Activated B cell treated with CpG ODN at 0.5 μM for 24 hours (primary cell): Measurements from ENCODE around the gene GCNT2. TPM values are rescaled to one million over a fixed set of nuclear protein-coding genes. Genes with fewer than 3 reads are reported as not detected.
"Not testable (repeated sequence)": the region's sequence is repeated elsewhere in the genome, so short reads cannot be mapped to it uniquely, and the experiment has no call there.

Experiments
- ATAC-seq: fragments of 200-7000 bp; cut with Tn5 transposase; one replicate; pipeline ENCODE4 v1.10.0; 2021; ENCODE audit warnings: low read depth, mild to moderate bottlenecking, moderate library complexity
- CTCF ChIA-PET: fragments of 350-600 bp; sonication (Branson Sonifier 250); formaldehyde crosslinking; loops from one replicate; lab custom pipeline; 2021; ENCODE audit warnings: antibody characterized with exemption; lab: Charles Lee
- POLR2A ChIA-PET: fragments of 350-600 bp; sonication (Branson Sonifier 250); formaldehyde crosslinking; loops from one replicate; lab custom pipeline; 2021; ENCODE audit warnings: antibody characterized with exemption; lab: Charles Lee
- DNase-seq: peaks from one replicate; pipeline ENCODE4 v3.0.0; 2022
- H3K27ac Mint-ChIP-seq: one replicate; pipeline ENCODE4 v1.8.0; 2020; ENCODE audit warnings: mixed read lengths
- H3K27me3 Mint-ChIP-seq: one replicate; pipeline ENCODE4 v1.8.0; 2021; ENCODE audit warnings: mixed read lengths
- H3K36me3 Mint-ChIP-seq: one replicate; pipeline ENCODE4 v1.8.0; 2021; ENCODE audit warnings: low read depth, mixed read lengths
- H3K4me1 Mint-ChIP-seq: one replicate; pipeline ENCODE4 v1.8.0; 2021; ENCODE audit warnings: mixed read lengths
- H3K4me3 Mint-ChIP-seq: one replicate; pipeline ENCODE4 v1.8.0; 2020; ENCODE audit warnings: mild to moderate bottlenecking, mixed read lengths
- H3K9me3 Mint-ChIP-seq: one replicate; pipeline ENCODE4 v1.8.0; 2020; ENCODE audit warnings: mixed read lengths
- intact Hi-C: fragments of 100-400 bp; cut with micrococcal nuclease; formaldehyde crosslinking; loops from one replicate; pipeline ENCODE4 v1.15.1; 2024
- total RNA-seq: library from RNA; stranded (reverse); gene quantifications from 2 replicates; pipeline ENCODE4 v1.2.3, GENCODE V29; 2022
- TF ChIP-seq, protein P1 (sequence below): fragments of 200-600 bp; IDR thresholded peaks from one replicate; pipeline ENCODE4 v1.8.0; 2022; ENCODE audit warnings: antibody characterized with exemption, mild to moderate bottlenecking

GCNT2 gene
- total RNA-seq, 1 donor from 2014 or later, result 25.9 TPM

DNA sequence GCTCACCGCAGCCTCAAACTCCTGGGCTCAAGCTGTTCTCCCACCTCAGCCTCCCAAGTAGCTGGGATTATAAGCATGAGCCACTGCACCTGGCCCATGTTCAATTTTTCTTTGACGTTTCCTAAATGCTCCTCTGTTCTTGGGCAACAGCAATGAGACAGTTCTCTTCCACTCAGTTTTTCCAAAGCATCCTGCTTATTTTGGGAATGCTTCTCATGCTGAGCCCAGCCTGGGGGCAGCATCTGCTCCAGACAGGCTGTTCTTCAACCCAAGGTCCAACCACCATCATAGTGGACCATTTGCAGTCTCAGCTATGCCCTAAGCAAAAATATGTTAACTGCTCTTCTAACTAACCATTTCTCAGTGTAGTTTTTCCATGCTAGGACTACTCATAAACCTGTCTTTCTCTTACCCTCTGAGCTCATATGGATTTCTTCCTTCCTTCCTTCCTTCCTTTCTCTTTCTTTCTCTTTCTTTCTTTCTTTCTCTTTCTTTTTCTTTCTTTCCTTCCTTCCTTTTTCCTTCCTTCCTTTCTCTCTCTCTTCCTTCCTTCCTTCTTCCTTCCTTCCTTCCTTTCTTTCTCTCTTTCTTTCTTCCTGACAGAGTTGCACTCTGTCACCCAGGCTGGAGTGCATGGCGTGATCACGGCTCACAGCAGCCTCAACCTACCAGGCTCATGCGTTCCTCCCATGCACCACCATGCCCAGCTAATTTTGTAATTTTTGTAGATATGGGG lies 48.4 kb downstream of the GCNT2 start:
- ATAC-seq, result no peak
- POLR2A ChIA-PET, result no interaction called here
- TF ChIP-seq, protein P1, sequence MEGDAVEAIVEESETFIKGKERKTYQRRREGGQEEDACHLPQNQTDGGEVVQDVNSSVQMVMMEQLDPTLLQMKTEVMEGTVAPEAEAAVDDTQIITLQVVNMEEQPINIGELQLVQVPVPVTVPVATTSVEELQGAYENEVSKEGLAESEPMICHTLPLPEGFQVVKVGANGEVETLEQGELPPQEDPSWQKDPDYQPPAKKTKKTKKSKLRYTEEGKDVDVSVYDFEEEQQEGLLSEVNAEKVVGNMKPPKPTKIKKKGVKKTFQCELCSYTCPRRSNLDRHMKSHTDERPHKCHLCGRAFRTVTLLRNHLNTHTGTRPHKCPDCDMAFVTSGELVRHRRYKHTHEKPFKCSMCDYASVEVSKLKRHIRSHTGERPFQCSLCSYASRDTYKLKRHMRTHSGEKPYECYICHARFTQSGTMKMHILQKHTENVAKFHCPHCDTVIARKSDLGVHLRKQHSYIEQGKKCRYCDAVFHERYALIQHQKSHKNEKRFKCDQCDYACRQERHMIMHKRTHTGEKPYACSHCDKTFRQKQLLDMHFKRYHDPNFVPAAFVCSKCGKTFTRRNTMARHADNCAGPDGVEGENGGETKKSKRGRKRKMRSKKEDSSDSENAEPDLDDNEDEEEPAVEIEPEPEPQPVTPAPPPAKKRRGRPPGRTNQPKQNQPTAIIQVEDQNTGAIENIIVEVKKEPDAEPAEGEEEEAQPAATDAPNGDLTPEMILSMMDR, result no peak

DNA sequence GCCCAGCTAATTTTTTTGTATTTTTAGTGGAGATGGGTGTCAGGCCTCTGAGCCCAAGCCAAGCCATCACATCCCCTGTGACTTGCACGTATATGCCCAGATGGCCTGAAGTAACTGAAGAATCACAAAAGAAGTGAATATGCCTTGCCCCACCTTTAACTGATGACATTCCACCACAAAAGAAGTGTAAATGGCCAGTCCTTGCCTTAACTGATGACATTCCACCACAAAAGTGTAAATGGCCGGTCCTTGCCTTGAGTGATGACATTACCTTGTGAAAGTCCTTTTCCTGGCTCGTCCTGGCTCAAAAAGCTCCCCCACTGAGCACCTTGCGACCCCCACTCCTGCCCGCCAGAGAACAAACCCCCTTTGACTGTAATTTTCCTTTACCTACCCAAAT lies 54.4 kb downstream of the GCNT2 start:
- H3K4me3 Mint-ChIP-seq, H3K9me3 Mint-ChIP-seq, H3K27me3 Mint-ChIP-seq, H3K4me1 Mint-ChIP-seq, POLR2A ChIA-PET, intact Hi-C loops, DNase-seq, CTCF ChIA-PET, H3K27ac Mint-ChIP-seq, ATAC-seq: not testable (repeated sequence)
- H3K36me3 Mint-ChIP-seq, result peaks cover 27% of the 10 kb centered on the region

More for the DNA sequence above, 48.4 kb downstream of the GCNT2 start:
- Mint-ChIP-seq H3K27me3 (no peaks in the 10 kb centered on the region), H3K27ac (no peak overlapping the region), H3K36me3 (peaks cover 40% of the 10 kb centered on the region), H3K9me3 (no peaks in the 10 kb centered on the region), H3K4me1 (peaks cover 15% of the 10 kb centered on the region), H3K4me3 (no peak overlapping the region)
- intact Hi-C loops, result no loop called here
- DNase-seq, result no peak
- CTCF ChIA-PET, result no interaction called here

GRCh38 chr6:10576226-10576625 lies 55.1 kb downstream of the GCNT2 start:
- Mint-ChIP-seq H3K9me3 (no peaks in the 10 kb centered on the region), H3K4me1 (peaks cover 8% of the 10 kb centered on the region), H3K36me3 (peaks cover 30% of the 10 kb centered on the region), H3K4me3 (no peak overlapping the region), H3K27ac (no peak overlapping the region), H3K27me3 (no peaks in the 10 kb centered on the region)
- TF ChIP-seq, protein P1, result no peak
- DNase-seq, result no peak
- intact Hi-C loops, result no loop called here
- CTCF ChIA-PET, result no interaction called here
- ATAC-seq, result no peak
- POLR2A ChIA-PET, result no interaction called here

DNA sequence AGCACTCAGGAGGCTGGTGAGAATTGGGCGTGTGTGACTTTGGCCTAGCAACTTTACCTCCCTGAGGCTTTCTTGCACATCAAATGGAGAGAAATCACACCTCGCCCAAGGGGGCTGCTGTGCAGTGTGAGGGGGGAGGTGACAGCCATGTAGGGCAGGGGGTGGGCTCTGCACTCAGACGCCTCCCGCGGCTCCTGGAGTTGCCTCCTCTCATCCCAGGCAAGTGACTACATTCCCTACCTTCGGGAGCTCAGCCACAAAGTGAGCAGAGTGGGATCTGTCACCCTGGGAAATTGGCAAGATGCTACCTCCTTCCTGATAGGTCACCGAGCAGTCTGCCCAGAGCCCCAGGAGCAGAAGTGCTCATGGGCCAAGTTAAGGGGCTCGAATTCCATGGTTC lies 56.0 kb downstream of the GCNT2 start:
- ATAC-seq (no peak), DNase-seq (no peak)
- Mint-ChIP-seq H3K4me3 (no peak overlapping the region), H3K9me3 (no peaks in the 10 kb centered on the region), H3K36me3 (peaks cover 25% of the 10 kb centered on the region), H3K4me1 (peaks cover 5% of the 10 kb centered on the region), H3K27ac (no peak overlapping the region), H3K27me3 (no peaks in the 10 kb centered on the region)
- intact Hi-C loops, result no loop called here
- POLR2A ChIA-PET, result no interaction called here
- TF ChIP-seq, protein P1, result no peak
- CTCF ChIA-PET, result no interaction called here

DNA sequence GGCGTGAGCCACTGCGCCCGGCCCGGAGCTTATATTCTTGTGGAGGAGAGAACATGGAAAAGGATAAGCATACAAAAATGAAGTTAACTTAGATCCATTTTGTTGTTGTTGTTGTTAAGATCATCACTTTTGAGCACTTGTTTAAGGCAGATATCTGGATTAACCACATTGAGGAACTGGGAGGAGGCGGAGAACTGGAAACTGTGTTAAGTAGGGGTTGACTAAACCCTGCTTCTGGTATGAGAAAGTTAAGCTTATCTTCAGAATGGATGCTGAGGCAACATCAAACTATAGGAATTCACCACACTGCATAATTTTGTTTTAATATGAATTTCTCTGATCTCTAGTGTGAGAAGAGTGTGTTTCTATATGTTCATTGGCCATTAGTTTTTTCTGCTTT lies 57.6 kb downstream of the GCNT2 start:
- Mint-ChIP-seq H3K4me3 (no peak overlapping the region), H3K27ac (no peak overlapping the region), H3K27me3 (no peaks in the 10 kb centered on the region), H3K9me3 (no peaks in the 10 kb centered on the region), H3K36me3 (peaks cover 20% of the 10 kb centered on the region), H3K4me1 (peaks cover 5% of the 10 kb centered on the region)
- POLR2A ChIA-PET, result no interaction called here
- intact Hi-C loops, result no loop called here
- ATAC-seq (no peak), DNase-seq (no peak)
- TF ChIP-seq, protein P1, result no peak
- CTCF ChIA-PET, result interaction anchor here (1.2 kb wide), 1 partner anchor 68 kb away, joined by 3 read pairs; no protein-coding TSS in a partner anchor
